Superior temporal gyrus (tissue), 1 donor: ENCODE measurements around the gene KANSL1.

ENCODE experiments used
- DNase-seq: peaks from one replicate; pipeline ENCODE4 v3.0.0-alpha.2; 2016; ENCODE audit errors: extremely low spot score

The KANSL1 gene

DNA sequence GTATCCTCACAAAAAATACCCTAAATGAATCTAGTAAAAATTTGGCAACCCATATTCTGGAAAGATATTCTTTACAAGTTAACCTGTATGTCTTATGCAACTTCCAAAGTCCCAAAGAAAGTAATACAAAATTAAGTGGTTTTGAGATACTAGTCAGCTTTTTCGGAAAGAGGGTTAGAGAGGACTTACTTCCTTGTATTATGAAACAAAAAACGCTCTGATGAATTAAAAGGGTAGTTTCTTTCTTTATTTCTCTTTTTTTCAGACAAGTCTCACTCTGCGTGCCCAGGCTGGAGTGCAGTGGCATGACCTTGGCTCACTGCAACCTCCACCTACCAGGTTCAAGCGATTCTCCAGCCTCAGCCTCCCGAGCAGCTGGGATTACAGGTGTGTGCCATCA, 51.6 kb downstream of the KANSL1 start:
- DNase-seq: no peak

DNA sequence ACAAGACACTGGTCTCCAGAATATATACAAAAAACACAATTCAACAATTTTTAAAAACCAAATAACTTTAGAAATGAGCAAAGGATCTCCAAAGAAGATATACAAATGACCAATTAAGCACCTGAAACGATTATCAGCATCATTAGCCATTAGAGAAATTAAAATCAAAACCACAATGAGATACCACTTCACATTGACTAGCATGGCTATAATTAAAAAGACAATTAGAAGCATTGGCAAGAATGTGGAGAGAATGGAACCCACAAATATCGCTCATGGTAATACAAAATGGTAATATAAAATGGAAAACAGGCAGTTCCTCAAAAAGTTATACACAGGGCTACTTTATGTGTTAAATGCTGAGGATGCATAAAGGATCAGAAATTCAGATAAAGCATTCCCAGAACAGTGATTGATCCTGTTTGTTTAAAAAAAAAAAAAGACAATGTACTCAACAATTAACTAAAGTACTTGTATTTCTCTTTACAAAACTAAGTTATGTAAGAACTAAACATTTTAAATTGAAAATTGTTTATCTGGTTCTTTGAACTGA, 52.5 kb downstream of the KANSL1 start:
- no peak for DNase-seq

DNA sequence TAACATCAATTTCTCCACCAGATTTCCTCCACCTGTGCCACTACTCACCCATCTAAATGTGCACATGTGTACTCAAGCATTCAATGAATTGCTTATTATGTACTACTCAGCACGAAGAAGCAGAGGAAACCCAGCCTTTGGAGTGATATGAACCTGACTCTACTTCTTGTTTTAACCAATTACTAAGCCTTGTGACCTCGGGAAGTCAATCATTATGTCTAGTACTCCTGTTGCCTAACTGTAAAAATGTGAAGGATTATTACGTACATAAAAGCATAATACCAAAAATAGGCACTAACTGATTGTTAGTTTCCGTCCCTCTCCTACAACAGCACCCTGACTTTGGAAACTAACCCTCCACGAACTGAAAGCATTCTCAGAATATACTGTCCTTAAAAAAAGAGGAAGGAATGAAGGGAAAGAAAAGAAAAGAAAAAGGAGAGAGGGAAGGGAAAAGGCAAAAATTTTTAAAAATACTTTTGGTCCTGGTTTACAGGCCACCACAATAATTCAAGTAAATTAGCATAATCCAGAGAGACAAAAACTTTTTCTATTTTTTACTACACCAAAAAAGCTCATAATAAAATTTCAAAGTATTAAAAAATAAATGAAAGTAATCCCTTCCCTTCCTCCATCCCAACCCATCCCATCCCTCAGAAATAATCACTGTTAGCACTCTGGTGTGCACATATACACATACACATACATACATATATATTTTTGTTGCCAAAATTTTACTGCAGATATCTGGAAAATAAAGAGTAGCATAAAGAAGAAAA, 53.6 kb downstream of the KANSL1 start:
- no peak for DNase-seq

DNA sequence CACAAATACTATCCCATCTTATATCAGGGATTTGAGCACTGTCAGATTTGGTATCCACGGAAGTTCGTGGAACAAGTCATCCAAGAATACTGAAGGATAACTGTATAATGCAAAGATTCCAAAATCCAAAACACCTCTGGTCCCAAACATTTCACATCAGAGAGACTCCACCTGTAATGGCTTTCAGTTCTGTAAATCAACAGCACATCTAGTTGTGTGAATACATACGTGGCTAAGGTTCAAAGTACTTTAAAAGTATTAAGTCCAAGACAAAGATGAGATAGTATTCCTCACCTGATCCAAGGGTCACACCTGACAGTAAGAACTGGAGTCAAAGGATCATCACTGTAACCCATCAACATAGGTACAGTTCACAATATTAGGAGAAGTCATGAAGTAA, 54.8 kb downstream of the KANSL1 start:
- DNase-seq: no peak

DNA sequence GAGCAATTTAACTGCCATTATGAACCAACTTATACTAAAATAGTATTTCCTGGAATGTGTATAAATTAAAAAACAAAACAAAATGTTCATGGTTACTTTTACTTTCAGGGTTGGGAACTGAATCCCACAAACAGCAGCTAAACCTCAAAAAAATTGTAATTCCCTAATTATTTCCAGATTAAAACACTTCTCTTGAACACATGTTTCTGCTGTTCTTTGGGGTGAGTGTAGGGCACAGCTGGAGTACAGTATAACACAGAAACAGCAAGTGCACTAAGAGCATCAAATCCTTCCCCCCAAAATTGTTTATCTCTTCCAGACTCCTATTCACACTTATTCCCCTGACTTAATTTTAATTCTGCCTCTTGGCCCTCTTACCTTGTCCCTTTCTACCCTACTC, 56.4 kb downstream of the KANSL1 start:
- DNase-seq: no peak

DNA sequence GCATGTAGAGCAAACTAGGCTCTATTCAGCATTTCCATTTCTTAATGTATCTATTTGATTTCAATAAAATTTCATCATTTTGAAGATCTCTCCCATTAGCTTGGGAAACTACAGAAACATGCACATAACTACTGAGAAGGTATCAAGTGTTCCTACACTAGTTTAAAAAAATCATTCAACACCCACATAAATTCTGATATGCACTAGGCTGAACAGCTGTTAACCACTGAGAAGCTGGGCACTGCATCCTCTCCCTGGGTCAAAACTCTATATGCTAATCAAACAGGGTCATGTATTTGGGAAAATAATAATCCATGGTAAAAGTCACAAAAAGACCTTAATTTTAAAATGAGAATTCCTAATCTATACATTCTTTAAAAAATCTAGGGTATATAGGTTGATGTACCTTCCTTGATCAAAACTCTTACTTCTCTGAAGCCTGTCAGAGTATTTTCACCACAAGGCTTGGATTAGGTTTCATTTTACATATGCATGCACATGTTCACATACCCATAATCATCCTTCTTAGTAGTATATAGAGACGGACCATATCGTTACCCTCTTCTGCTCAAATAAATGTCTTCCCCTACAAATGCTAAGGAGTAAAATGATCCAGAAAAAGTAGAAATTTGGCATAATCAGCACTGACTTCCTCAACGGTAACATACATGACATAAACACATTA, 57.2 kb downstream of the KANSL1 start:
- no peak for DNase-seq

DNA sequence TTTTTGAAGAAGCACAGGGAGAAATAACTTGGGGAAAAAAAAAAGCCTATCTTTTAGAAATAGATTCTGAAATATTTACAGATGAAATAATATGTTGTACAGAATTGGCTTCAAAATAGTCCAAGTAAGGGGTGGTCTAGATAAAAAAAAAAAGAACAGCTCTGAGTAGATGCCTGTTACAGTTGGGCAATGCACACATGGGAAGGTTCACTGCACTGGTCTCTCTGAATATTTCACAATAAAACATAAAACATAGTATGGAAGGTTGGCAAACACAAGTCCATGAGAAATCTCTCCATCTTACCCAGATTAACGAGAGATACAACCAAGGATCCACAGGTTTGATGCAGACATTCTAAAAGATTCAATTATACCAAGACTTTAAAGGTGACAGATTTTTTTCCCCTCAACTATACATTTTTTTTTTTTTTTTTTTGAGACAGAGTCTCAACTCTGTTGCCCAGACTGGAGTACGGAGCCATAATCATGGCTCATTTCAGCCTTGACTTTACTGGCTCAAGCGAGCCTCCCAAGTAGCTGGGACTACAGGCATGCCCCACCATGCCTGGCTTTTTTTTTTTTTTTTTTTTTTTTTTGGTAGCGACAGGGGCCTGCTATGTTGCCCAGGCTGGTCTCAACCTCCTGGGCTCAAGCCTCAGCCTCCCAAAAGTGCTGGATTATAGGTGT, 58.0 kb downstream of the KANSL1 start:
- no peak for DNase-seq

DNA sequence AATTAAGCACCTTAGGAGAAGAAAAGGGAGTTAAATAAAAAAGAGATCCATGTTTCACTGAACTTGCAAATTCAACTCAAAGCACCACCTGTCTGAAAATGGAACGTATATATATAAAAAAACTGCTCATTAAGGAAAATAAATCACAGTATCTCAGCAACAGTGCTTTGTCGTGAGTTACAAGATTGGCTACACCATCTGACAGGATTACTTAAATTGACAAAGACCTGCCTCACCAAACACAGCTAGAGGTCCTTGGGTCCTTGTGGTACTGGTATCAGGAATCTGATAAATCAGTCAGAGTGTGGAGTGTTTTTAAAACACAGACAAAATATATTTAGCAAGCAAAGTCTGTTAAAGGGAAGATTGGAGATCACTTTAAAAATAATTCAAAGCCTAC, 63.9 kb downstream of the KANSL1 start:
- no peak for DNase-seq

DNA sequence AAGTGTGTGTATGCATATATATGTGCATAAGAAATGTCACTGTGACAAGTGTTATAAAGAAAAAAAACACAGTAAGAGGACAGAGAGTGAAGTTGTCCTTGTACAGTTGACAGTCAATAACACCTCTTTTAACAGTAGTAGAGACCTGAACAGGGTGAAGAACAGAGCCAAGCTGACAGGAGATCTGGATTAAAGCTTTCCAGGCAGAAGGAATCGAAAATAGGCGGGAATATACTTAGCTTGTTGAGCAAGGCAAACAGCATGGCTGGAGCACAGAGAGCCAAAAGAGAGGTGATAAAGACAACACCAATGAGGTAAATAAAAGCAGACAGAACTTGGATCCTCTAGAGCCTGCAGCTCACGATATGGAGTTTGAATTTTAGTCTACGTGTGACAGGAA, 64.8 kb downstream of the KANSL1 start:
- DNase-seq: no peak

DNA sequence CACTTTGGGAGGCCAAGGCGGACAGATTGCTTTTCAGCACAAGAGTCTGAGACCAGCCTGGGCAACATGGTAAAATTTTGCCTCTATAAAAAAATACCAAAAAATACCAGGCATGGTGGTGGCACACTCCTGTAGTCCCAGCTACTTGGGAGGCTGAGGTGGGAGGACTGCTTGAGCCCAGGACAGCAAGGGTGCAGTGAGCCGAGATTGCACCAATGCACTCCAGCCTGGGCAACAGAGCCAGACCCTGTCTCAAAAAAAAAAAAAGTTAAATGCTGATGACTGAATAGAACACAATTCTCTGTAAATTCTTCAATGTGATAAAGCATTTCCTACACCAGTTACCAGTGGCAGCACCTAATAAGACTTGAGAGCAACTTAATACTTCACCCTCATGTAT, 65.7 kb downstream of the KANSL1 start:
- DNase-seq: no peak

DNA sequence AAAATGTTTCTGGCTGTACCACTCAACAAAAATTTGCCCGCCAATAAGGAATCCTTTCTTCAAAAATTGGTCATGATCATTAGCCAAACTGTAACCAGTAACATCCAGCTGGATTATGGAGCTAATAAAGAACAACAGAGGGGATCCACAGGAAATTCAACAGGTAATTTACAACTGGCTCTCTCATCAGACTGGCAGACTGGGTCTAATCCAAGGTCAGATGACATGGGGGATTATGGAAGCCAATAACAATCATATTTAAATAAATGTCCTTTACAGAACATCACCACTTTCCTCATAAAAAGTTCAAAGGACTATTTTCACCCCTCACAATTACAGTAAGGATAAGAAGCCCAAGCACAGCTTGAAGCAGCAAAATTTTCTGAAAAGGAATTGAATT, 66.4 kb downstream of the KANSL1 start:
- no peak for DNase-seq

DNA sequence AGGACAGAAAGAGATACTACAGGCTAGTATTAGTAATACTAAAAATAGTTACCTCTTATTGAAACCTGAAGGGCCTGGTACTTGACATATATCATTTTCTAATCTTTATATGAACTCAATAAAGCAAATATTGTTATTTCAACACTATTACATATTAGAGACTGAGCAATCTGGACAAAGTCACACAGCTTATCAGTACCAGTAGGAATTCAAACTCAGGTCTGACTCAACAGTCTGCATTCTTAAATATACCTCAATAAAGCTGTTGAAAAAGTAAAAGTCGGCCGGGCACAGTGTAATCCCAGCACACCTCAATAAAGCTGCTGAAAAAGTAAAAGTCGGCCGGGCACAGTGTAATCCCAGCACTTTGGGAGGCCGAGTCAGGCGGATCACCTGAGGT, 67.4 kb downstream of the KANSL1 start:
- DNase-seq: no peak

DNA sequence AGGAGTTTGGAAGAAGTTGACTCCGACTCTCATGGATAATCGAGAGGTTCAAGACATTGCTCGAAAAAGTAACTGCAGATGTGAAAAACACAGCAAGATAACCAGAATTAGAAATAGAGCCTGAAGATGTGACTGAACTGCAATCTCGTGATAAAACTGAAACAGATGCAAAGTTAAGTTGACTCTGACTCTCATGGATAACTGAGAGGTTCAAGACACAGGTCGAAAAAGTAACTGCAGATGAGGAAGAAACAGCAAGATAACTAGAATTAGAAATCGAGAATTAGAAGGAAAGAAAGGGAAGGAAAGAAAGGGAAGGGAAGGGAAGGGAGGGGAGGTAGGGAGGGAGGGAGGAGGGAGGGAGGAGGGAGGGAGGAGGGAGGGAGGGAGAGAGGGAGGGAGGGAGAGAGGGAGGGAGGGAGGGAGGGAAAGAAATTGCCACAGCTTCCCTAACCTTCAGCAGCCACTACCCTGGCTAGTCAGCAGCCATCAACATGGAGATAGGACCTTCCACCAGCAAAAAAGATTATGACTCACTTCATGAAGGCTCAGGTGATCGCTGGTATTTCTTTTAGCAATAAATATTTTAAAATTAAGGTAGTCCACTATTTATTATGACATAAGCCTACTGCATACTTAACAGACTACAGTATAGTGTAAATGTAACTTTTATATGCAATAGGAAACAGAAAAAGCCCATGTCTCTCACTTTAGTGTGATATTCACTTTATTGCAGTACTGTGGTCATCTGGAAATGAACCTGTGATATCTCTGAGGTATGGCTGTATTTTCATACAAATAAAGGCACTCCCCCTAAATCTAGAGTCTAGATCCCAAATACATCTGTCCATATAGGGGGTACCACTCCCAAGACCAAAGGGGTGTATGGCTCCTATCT, 68.3 kb downstream of the KANSL1 start:
- DNase-seq: no peak

DNA sequence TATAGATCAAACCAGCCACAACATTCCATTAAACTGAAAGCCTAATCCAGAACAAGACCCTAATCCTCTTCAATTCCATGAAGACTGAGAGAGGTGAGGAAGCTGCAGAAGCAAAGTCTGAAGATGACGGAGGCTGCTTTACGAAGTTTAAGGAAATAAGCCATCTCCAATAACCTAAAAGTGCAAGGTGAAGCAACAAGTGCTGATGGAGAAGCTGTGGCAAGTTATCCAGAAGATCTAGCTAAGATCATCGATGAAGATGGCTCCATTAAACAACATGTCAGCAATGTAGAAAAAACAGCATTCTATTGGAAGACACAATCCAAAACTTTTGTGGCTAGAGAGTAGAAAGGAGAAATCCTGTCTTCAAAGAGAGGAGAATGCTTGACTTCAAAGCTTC, 69.6 kb downstream of the KANSL1 start:
- no peak for DNase-seq

DNA sequence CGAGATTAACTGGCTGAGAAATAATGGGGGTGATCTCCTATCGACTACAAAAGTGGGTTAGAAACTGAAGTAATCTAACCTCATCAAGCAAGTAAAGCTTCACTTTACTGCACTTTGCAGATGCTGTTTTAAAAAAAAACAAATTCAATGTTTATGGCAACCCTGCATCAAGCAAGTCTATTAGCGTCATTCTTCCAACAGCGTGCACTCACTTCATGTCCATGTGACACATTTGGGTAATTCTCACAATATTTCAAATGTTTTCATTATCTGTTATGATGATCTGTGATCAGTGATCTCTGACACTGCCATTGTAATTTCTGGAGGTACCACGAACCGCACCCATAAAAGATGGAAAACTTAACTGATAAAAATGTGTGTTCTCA, 70.8 kb downstream of the KANSL1 start:
- no peak for DNase-seq

DNA sequence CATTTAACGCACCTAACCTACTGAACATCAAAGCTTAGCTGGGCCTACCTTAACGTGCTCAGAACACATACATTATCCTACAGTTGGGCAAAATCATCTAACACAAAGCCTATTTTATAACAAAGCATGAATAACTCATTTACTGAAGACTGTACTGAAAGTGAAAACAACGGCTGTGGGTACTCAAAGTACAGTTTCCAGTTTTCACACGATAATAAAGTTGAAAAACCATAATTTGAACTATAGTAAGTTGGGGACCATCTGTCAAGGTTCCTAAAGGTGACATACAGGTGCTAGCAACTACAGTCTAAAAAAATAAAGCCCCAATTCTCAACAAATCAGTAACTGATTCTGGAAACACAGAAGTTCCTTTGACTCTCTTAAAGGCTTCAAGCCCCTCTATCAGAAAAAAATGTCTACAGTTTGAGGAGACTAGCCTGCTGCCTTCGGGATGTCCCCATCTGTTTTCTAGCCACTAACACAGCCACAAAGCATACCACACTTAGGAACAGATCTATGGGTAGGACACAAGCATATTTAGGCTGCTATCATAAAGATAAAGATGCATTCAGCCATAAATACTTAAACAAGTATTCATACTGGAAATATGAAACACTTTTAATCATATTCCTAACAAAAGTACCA, 71.3 kb downstream of the KANSL1 start:
- DNase-seq: no peak

DNA sequence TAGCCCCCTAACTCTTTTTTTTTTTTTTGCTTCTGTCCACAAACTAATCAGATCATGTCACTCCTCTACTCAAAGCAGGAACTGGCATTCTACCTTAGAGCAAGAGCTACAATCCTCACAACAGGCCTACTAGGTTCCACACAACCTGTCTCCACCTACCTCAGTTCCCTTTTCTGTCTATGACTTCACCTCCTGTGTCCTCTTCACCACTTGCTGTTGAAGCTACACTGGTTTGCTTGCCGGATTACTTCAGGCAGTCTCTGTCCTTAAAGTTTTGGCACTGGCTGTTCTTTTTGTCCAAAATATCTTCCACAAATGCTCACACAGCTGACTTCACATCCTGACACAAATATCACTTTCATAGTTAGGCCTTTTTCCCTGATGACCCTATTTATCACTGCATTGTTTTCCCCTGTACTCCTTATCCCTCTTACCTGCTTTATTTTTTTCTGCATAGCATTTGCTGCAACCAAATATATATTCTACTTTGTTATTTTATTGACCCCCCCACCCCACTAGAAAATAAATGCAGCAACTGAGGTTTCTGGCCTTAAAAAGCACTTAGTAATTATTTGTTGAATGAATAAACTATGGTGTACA, 72.0 kb downstream of the KANSL1 start:
- no peak for DNase-seq

DNA sequence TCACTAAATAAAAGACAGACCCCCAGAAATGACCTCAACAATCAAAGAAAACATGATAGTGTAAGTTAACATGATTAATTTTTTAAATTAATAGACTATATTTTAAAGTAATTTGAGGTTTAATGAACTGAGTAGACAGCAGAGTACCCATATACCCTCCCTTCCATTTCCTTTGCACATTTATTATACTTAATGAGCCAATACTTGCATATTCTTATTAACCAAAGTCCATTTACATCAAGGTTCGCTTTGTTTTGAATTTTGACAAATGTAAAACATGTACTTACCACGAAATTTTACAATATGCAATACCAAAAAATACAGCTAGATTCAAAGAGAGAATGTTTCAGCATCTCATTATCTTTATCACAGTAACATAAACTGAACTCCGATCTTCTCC, 72.7 kb downstream of the KANSL1 start:
- DNase-seq: no peak

DNA sequence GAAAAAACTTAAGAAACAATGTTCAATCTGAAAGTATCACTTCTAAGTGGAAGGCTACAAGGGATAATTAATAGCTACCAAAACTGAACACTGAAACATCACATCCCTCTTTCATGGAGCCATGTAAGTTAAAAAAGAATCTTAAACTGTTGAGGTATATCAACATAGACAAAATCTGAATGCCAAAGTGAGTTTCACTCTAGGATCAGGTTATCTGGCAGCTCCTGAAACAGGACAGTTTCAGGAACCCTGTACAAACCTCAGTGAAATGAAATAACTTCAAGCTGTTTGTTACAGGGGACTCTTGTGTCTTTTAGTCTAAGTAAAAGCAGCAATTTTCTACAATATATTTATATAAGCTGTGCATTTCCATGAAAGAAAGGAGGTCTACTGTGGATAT, 73.2 kb downstream of the KANSL1 start:
- DNase-seq: no peak

DNA sequence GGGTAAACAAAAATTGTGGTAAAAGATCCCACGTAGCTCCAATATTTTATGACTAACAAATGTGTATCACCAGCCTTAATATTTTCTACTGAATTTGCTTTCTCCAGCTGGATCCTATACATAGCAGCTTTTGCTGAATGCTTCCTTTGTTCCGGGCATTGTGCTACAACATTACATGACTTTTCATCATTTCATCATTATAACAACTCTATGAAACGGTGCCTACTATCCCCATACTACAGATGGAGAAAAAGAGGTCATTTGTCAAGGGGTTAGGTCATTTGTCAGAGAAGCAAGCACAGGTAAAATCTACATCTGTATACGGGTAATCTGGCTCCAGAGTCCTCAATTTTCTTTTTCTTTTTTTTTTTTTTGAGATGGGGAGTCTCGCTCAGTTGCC, 74.3 kb downstream of the KANSL1 start:
- no peak for DNase-seq
